ENCODE results near the gene SYNC. TPM values are rescaled to one million over a fixed set of nuclear protein-coding genes. Genes with fewer than 3 reads are reported as not detected.

The SYNC gene
- total and polyA plus RNA-seq, 9 of the 15 experiments (the other 6 are each of a cell fraction or from before 2014, with no cell fraction given): 0.49 to 1.1 (median 0.87) TPM

GRCh38 chr1:32650752-32651460 lies 51.7 kb downstream of the SYNC start, which contains the start of gene RBBP4 (continued):
- TF ChIP-seq ZNF518B (CRISPR knock-in tag; IDR thresholded peaks at IDR 0.05) (no peak), ATF3 (IDR thresholded peaks at IDR 0.05) (peak; percentile 36), ATF3 (CRISPR knock-in tag; conservative IDR thresholded peaks at IDR 0.05) (peak; percentile 67), KLF6 (CRISPR knock-in tag; IDR thresholded peaks at IDR 0.05; ENCODE audit: borderline replicate concordance) (peak; percentile 98), HSF4 (CRISPR knock-in tag; IDR thresholded peaks at IDR 0.05; ENCODE audit: borderline replicate concordance) (peak; percentile 96), E4F1 (CRISPR knock-in tag; IDR thresholded peaks at IDR 0.05; ENCODE audit: borderline replicate concordance) (no peak), GTF2F1 (IDR thresholded peaks at IDR 0.05; ENCODE audit: low read depth, low read length) (peak; percentile 53; the same call in 1 of the 2 replicates), PHTF2 (CRISPR knock-in tag; IDR thresholded peaks at IDR 0.05) (peak; percentile 39; the same call in 1 of the 2 replicates), FUS (optimal IDR thresholded peaks at IDR 0.05; ENCODE audit: low read depth, low read length) (peak; percentile 83), KDM4B (IDR thresholded peaks at IDR 0.05; ENCODE audit: borderline replicate concordance in 2 of 2, low read depth in 1 of 2) (no peak; a peak in 2 of 4 replicates), ZC3H8 (IDR thresholded peaks at IDR 0.05) (no peak), ELK3 (CRISPR knock-in tag; IDR thresholded peaks at IDR 0.05) (peak; percentile 84; the same call in 1 of the 2 replicates), TSC22D4 (tag; IDR thresholded peaks at IDR 0.05) (no peak), ZFPM2 (CRISPR knock-in tag; IDR thresholded peaks at IDR 0.05) (0 out of 2 replicates have a peak, but pooled peaks have one; percentile 26), NFE2L1 (tag; IDR thresholded peaks at IDR 0.05; ENCODE audit: borderline replicate concordance, low read depth) (peak; percentile 65; the same call in 1 of the 2 replicates), ZNF449 (CRISPR knock-in tag; IDR thresholded peaks at IDR 0.05) (peak; percentile 97)

Data from K562 (cell line).